PC-3 (cell line): ENCODE results near the gene LNX2. TPM values are rescaled to one million over a fixed set of nuclear protein-coding genes. Genes with fewer than 3 reads are reported as not detected.

Source experiments
- ATAC-seq: fragments of 200-7000 bp; cut with Tn5 transposase; 2 replicates; pipeline ENCODE4 v1.9.1; 2020; ENCODE audit warnings: mild to moderate bottlenecking, moderate library complexity
- BruUV-seq: library from RNA; stranded (reverse); fragments of 400-500 nt; replicated peaks from 2 replicates; lab custom pipeline; 2021; lab: Mats Ljungman, UMichigan
- CTCF ChIA-PET: fragments of 300-600 bp; sonication (Branson Sonifier 250); formaldehyde crosslinking; loops from one replicate; lab custom pipeline; 2022; ENCODE audit warnings: antibody characterized with exemption; lab: Charles Lee
- POLR2A ChIA-PET: fragments of 300-600 bp; sonication (Branson Sonifier 250); formaldehyde crosslinking; loops from one replicate; lab custom pipeline; 2022; ENCODE audit warnings: antibody characterized with exemption; ENCODE audit not compliant: unreplicated experiment; lab: Charles Lee
- DNase-seq: peaks from one replicate; pipeline ENCODE4 v3.0.0-alpha.2; 2015
- H2AFZ ChIP-seq: fragments of 300-600 bp; sonication (generic); 2 replicates; pipeline ENCODE4 v1.6.0; 2016; ENCODE audit warnings: antibody characterized with exemption, low read length
- H3F3A ChIP-seq: fragments of 300-600 bp; sonication (generic); one replicate; pipeline ENCODE4 v1.6.0; 2017; ENCODE audit warnings: antibody characterized with exemption, low read length, control low read depth, mild to moderate bottlenecking; ENCODE audit not compliant: unreplicated experiment
- H3K27ac ChIP-seq: fragments of 300-600 bp; sonication (generic); 2 replicates; pipeline ENCODE4 v1.5.1; 2016; ENCODE audit warnings: mild to moderate bottlenecking, low read length
- H3K27me3 ChIP-seq: fragments of 300-600 bp; sonication (generic); 2 replicates; pipeline ENCODE4 v1.6.1; 2016; ENCODE audit warnings: low read length, mixed read lengths
- H3K36me3 ChIP-seq: fragments of 300-600 bp; sonication (generic); 2 replicates; pipeline ENCODE4 v1.6.1; 2016; ENCODE audit warnings: low read depth, mixed run types, low read length, mixed read lengths
- H3K4me1 ChIP-seq: fragments of 300-600 bp; sonication (generic); 2 replicates; pipeline ENCODE4 v1.5.1; 2016; ENCODE audit warnings: low read length; ENCODE audit not compliant: insufficient read depth
- H3K4me2 ChIP-seq: fragments of 300-600 bp; sonication (generic); 2 replicates; pipeline ENCODE4 v1.6.0; 2016; ENCODE audit warnings: low read length
- H3K4me3 ChIP-seq: fragments of 300-600 bp; sonication (generic); 2 replicates; pipeline ENCODE4 v1.5.1; 2016; ENCODE audit warnings: mild to moderate bottlenecking, low read length, mixed read lengths
- H3K79me2 ChIP-seq: fragments of 300-600 bp; sonication (generic); 2 replicates; pipeline ENCODE4 v1.6.1; 2017; ENCODE audit warnings: low read length, mixed read lengths
- H3K9ac ChIP-seq: fragments of 300-600 bp; sonication (generic); 2 replicates; pipeline ENCODE4 v1.6.0; 2016; ENCODE audit warnings: mild to moderate bottlenecking, low read length
- H3K9me2 ChIP-seq: fragments of 300-600 bp; sonication (generic); replicated peaks from 2 replicates; pipeline ENCODE4 v1.6.1; 2016; ENCODE audit warnings: mixed run types, low read length, mixed read lengths
- H3K9me3 ChIP-seq: fragments of 300-600 bp; sonication (generic); 2 replicates; pipeline ENCODE4 v1.6.1; 2016; ENCODE audit warnings: low read length, mixed read lengths
- H4K20me1 ChIP-seq: fragments of 300-600 bp; sonication (generic); 2 replicates; pipeline ENCODE4 v1.6.1; 2016; ENCODE audit warnings: low read length, mixed read lengths
- EZH2 ChIP-seq: fragments of 300-600 bp; sonication (generic); IDR thresholded peaks from one replicate; pipeline ENCODE4 v1.6.1; 2017; ENCODE audit warnings: antibody characterized with exemption, mild to moderate bottlenecking, low read length; ENCODE audit not compliant: unreplicated experiment
- EZH2phosphoT487 ChIP-seq: fragments of 300-600 bp; sonication (generic); IDR thresholded peaks from 2 replicates; pipeline ENCODE4 v1.6.1; 2018; ENCODE audit warnings: mild to moderate bottlenecking, antibody characterized with exemption, low read length, borderline replicate concordance
- intact Hi-C: fragments of 100-400 bp; cut with micrococcal nuclease; formaldehyde crosslinking; loops from 2 replicates; pipeline ENCODE4 v1.9.0; 2023
- total RNA-seq: library from RNA; depleted of rRNA; stranded (reverse); fragments of >200 nt; gene quantifications from 2 replicates; pipeline ENCODE4 v1.2.3, GENCODE V29; 2014
- TF ChIP-seq, protein P1 (sequence below): fragments of 300-600 bp; sonication (generic); conservative IDR thresholded peaks from 2 replicates; pipeline ENCODE4 v1.5.1; 2017; ENCODE audit warnings: antibody characterized with exemption, low read depth, mild to moderate bottlenecking, low read length

The LNX2 gene
- total RNA-seq, 1 experiment from 2014 or later = 6.0 TPM

DNA sequence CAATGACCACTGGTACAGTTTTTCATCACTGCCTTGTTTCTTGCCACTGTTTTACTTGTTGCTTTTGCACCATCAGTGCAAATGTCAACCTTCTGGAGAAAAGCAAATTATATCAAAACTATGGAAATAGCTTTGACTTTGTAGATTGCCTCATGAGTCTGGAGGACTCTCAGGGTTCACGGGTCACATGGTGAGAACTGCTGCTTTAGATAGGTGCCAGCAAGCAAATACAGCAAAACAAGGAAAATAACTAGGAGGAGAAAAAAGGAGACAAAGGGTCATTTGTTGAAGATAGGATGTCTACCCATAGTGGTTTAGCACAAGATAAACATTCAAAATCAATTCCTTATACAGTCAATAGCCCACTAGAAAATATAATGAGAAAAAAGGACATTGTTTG is 34.5 kb upstream of the LNX2 start:
- Histone ChIP-seq H3K9ac (no peak overlapping the region), H3K4me3 (no peak overlapping the region), H3K36me3 (peaks cover 14% of the 10 kb centered on the region), H4K20me1 (no peaks in the 10 kb centered on the region), H3K4me1 (peaks cover 30% of the 10 kb centered on the region), H2AFZ (no peak overlapping the region), H3K9me2 (no peaks in the 10 kb centered on the region), H3K4me2 (no peak overlapping the region), H3K27me3 (no peaks in the 10 kb centered on the region), H3K79me2 (no peaks in the 10 kb centered on the region), H3F3A (no peaks in the 10 kb centered on the region), H3K9me3 (peaks cover 7% of the 10 kb centered on the region), H3K27ac (no peak overlapping the region)
- BruUV-seq = no TSS peak
- ChIA-PET POLR2A (no interaction called here), CTCF (no interaction called here)
- intact Hi-C loops = loop anchor here (5.0 kb wide), 2 partner anchors 33 to 78 kb away; partner anchors contain the start of genes LNX2 and POLR1D
- ATAC-seq (no peak), DNase-seq (no peak)
- no peak for TF ChIP-seq EZH2
- TF ChIP-seq EZH2phosphoT487 = no peak
- TF ChIP-seq, protein P1, sequence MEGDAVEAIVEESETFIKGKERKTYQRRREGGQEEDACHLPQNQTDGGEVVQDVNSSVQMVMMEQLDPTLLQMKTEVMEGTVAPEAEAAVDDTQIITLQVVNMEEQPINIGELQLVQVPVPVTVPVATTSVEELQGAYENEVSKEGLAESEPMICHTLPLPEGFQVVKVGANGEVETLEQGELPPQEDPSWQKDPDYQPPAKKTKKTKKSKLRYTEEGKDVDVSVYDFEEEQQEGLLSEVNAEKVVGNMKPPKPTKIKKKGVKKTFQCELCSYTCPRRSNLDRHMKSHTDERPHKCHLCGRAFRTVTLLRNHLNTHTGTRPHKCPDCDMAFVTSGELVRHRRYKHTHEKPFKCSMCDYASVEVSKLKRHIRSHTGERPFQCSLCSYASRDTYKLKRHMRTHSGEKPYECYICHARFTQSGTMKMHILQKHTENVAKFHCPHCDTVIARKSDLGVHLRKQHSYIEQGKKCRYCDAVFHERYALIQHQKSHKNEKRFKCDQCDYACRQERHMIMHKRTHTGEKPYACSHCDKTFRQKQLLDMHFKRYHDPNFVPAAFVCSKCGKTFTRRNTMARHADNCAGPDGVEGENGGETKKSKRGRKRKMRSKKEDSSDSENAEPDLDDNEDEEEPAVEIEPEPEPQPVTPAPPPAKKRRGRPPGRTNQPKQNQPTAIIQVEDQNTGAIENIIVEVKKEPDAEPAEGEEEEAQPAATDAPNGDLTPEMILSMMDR = no peak

GRCh38 chr13:27654059-27654458 is 33.7 kb upstream of the LNX2 start:
- Histone ChIP-seq H3K9ac (no peak overlapping the region), H3K27ac (no peak overlapping the region), H2AFZ (no peak overlapping the region), H3K36me3 (peaks cover 21% of the 10 kb centered on the region), H3K4me1 (peaks cover 26% of the 10 kb centered on the region), H3K9me2 (no peaks in the 10 kb centered on the region), H3K4me2 (no peak overlapping the region), H3K27me3 (no peaks in the 10 kb centered on the region), H3F3A (no peaks in the 10 kb centered on the region), H3K4me3 (no peak overlapping the region), H3K79me2 (no peaks in the 10 kb centered on the region), H4K20me1 (no peaks in the 10 kb centered on the region), H3K9me3 (peaks cover 10% of the 10 kb centered on the region)
- TF ChIP-seq EZH2 = no peak
- TF ChIP-seq, protein P1 = no peak
- TF ChIP-seq EZH2phosphoT487 = no peak
- DNase-seq = no peak
- no TSS peak for BruUV-seq
- CTCF ChIA-PET = no interaction called here
- ATAC-seq = no peak
- POLR2A ChIA-PET = no interaction called here
- intact Hi-C loops = no loop called here

- Histone ChIP-seq H3K4me3 (no peak overlapping the region; the same call in 1 of the 2 replicates), H3K36me3 (peaks cover 31% of the 10 kb centered on the region), H2AFZ (no peak overlapping the region), H3K79me2 (no peaks in the 10 kb centered on the region), H3K27ac (no peak overlapping the region), H3K9me2 (no peaks in the 10 kb centered on the region), H3K9ac (no peak overlapping the region), H3K4me1 (no peaks in the 10 kb centered on the region; the same call in 1 of the 2 replicates), H3K9me3 (peaks cover 10% of the 10 kb centered on the region), H4K20me1 (no peaks in the 10 kb centered on the region), H3F3A (no peaks in the 10 kb centered on the region), H3K27me3 (no peaks in the 10 kb centered on the region), H3K4me2 (no peak overlapping the region)
- DNase-seq (no peak), ATAC-seq (no peak)
- no TSS peak for BruUV-seq
- POLR2A ChIA-PET = no interaction called here
- intact Hi-C loops = no loop called here
- TF ChIP-seq EZH2phosphoT487 = no peak
- TF ChIP-seq EZH2 = no peak
- TF ChIP-seq, protein P1 = no peak
- CTCF ChIA-PET = no interaction called here
These were observed 30.0 kb upstream of the LNX2 start for GRCh38 chr13:27650312-27650711.
